ENCODE results near the gene ADGRD1.

ADGRD1 gene

DNA sequence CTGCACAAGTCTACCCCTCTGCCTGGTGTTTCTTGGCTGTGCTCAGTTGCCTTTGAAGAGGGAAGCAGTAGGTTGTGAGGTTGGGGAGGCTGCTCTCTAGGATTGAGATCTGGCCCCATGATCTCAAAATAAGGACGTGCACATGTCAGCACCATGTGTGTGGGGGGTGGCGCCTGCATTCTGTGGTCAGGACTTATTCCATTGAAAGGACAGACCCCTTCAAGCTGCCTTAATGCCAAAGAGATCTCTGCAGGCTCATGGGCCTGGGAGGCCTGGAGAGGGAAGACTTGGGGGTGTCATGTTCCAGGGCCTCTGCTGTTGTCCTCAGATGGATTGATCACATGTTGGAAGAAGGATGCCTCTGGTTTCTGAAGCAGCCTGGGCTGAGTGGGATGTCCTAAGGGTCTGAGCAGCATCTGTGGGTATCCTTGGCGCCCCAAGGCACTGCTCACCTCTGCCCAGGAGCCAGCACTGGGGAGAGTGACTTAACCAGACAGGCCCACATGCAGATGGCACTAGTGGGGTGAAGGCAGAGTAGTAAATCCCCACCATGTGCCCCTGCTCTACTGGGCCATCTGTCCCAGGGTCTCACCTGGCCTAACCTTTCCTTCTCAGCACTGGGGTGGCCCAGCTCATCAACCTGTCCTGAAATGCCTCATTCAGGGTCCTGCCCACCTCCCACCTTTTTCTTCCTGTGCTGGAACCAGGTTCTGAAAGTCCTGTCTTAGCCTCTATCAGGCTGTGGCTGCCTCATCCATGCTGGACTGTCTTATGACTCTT lies 118.9 kb downstream of the ADGRD1 start:
- no peak for DNase-seq (ENCODE audit: low read depth)

DNA sequence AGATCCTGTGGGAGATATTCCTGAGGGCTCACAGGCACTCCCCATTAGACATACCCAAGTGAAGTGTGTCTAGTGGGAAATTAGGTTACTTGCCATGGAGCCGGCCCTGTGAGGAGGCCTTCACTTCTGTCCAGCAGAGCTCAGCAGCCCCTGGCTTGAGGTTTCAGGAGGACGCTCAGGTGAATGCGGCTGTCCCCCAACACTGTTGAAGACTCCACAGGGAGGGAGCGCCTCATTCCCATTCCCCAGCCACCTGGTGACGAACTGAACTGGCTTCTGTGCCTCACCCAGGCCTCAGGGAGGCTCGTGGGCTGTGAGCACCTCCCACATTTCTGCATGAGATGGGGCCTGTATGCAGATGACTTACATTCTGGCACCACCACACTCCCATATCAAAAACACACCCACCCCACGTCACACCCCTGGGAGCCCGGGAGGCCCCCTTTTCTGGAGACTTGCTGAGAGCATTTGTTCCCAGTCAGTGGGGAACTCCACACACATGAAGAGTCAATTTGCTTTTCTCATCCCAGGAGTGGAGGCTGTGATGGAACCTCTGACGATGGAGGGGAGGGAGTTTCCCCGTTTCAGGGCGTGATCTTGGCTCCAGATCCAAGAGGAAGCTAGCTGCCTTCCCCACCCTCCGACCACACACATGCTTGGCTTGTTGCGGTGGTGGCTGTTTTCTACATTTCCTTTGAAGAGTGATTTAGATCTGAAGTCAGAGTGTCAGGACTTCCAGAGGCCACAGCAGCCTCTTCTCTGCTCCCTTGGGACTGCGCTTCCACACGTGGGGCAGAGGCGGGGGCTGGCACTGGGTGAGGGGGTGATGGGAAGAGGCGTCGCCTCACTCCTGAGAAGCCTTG lies 120.7 kb downstream of the ADGRD1 start:
- DNase-seq (ENCODE audit: low read depth): no peak

DNA sequence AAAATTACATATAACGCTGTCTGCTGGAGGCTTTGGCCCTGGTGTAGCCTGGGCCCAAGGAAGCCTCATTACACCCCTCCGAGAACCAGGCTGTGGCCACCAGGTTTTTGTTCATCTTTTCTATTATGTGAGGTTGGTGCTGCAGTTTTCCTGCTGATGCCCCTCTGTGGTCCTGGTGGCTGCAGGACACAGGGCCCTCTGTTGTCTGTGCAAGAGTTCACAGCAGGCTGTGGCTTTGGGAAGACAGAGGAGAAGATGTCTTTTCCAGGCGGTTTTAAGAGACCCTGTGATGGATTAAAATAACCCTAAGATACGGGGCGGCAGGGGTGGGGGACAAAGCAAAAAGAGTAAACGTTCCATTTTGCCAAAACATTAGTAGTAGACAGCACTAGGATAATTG lies 121.5 kb downstream of the ADGRD1 start:
- no peak for DNase-seq (ENCODE audit: low read depth)

DNA sequence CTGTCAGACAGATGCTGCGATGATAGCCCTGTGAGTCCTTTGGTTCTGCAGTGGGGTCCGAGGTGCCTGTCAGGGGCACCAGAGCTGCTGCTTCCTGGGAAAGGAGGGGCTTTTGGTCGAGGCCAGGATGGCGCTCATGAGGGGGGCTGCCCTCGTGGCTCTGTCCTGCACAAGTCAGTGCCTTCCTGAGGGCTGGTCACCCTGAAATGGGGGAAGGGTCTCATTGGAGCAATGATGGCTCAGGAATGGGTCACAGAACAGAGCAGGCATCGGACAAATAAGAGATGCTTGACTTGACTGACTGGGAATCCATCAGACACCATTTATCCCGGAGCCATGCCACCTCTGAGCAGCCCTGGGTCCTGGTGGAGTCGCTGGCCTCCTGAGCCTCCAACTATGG lies 121.9 kb downstream of the ADGRD1 start:
- DNase-seq (ENCODE audit: low read depth): no peak

DNA sequence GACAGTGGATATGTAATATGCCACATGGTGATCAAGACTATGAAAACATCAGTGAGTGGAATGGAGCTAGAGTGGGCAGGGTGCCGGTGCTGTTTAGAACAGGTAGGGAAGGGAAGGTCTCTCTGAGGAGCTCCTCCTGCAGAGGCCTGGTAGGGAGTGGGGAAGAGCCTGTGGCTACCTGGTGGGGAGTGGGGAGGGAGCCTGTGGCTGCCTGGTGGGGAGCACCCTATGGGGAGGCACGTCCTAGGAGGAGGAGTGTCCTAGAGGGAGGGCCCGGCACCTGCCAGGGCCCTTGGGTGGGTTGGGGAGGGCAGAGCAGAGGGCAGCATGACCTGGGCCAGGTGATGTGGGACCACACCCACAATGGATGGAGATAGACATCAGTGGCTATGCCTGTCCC lies 122.6 kb downstream of the ADGRD1 start:
- no peak for DNase-seq (ENCODE audit: low read depth)

DNA sequence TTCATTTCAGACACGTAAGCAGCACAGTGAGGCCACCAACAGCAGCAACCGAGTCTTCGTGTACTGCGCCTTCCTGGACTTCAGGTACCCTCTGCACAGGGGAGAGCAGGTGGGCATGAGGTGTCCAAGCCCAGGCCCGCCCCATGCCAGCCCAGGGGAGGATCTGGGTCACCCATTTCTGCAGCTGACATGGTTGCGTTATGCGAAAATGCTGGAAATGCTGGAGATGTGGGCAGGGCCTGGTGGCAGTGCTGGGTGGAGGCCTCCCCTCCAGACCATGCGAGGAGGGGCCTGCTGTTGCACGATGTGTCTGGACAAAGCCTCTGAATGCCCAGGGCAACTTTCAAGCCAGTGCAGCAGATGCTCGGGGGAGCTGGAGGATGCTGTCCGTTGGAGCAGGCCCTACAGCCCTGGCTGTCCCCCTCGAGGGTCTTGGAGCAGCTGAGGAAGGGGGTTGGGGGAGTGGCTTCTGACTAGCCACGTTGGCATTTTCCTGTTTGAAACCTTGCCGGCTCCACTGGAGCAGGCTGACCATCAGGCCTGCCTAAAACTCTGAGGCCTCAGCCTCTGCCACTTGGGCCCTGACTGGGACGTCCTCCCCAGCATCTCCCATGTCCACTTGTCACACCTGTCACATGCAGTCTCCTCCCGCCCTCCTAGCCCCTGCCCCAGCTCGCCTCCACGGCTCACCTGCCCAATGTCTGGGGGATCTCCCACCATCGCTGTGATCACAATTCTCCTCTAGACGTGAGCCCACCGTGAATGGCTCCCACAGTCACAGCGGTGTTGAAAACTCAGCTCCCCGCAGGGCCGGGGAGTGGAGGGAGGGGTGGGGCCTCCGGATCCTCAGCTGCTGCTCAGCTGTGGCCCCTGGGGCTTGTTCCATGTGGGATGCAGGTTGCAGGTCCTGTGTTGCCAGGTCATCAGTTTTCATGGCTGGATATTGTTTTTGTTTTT lies 123.4 kb downstream of the ADGRD1 start:
- no peak for DNase-seq (ENCODE audit: low read depth)

DNA sequence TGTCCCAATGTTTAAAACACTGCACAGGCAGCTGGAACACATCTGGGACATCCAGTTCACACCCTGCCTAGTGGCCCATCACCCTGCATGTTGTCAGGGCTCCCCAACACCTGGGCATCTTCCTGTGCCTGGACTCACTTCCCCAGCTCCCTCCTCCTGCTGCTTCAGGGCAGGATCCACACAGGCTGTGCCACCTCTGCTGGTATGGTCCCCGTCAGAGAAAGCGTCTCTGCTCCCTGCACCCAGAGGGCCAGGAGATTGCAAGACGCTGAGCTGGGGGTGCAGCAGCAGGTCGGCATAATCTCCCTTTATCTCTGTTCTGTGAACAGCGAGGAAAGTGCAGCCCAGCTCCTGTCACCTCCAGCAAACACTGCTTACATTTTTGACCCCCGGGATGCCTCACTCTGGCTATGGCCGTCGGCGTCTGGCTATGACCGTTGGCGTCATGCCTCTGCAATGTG lies 124.3 kb downstream of the ADGRD1 start:
- no peak for DNase-seq (ENCODE audit: low read depth)

DNA sequence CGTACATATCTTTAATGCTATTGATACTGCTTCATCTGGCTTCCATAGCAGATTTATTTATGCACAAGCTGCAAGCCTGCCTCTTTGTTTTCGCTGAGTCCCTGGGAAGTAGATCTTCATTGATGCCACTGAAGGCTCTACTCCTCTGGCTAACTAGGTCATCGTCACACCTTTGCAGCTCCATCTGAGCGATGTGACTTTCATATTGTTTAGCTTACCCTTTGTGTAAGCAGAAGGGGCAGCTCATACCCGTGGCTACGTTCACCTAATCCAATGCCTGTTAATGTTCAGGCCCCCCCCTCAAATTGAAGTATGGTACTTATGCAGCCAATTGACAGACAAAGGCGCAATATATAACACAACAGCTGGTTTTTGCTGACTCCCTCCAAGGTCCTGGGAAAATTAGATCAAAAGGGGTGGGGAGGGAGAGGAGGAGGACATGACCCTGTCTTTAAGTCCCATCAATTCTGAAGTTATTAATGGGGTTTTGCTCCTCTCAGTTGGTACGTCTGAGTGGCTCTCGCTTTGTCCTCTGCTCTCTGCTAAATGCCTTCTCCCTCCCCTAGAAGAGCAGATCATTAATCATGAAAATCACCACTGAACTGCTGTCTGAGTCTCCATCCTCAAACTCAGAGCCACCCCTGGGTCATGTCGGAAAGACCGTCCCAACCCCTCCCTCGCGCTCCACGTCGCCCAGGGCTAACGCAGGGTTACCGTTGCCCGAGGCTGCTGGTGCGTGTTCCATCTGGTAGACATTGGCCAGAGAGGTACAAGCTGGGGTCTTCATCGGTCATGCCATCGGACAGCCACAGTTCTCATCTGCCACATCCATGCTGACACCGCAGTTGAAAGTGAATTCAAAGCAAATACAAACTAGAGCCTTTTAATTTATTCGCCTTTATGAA lies 128.8 kb downstream of the ADGRD1 start:
- no peak for DNase-seq (ENCODE audit: low read depth)

DNA sequence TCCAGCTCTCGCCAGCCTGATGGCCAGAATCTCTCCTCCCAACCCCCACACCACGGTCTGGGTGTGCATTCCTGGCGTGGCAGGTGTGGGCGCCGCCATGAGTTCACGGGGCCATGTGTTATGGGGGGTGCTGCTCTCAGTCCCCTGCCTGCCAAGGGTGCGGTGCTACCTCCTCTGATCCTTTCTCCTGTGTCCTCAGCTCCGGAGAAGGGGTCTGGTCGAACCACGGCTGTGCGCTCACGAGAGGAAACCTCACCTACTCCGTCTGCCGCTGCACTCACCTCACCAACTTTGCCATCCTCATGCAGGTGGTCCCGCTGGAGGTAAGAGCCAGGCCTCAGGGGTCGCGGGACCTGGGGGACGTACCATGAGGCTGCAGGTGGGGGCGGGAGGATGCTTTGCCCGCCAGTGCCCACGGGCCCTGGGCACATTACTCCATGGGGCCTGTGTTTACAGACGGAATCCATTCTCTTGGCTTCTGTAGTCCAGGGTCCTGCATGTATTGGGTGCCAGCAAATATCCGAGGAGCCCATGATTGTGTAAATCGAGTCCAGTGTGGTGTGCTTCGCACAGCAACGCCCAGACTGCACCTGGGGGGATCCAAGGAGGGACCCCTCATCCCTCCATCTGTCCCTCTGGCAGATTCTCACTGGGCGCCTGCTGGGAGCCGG lies 130.8 kb downstream of the ADGRD1 start:
- DNase-seq (ENCODE audit: low read depth): no peak

DNA sequence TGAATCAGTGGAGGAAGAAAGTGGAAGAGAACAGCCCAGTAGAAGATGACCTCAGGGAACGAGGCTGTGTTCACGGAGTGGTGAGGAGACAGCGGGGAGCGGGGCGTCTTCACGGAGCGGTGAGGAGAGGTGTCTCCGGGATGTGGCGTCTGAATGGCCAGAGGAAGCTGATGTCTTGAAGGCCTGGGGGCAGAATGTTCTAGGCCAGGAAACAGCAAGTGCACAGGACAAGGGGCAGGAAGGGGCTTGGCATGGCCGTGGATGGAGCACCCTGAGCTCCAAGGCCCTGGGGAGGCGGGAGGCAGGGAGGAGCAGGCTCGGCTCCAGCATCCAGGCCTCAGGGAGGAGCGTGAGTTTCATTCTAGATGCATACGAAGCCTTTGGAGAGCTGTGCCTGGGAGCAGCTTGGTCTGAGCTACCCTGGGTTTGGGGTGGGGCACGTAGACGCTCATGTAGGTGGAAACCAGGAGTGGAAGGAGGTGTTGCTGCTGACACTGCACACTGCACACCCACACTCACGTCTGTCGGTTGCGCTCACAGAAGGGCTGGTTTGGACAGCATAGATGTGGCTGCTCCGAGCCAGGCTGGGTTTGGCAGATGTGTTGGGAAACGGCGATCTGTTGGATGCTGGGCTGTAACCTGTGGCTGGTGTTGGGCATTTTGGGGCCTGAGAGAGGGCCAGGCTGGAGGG lies 131.6 kb downstream of the ADGRD1 start:
- DNase-seq (ENCODE audit: low read depth): no peak

DNA sequence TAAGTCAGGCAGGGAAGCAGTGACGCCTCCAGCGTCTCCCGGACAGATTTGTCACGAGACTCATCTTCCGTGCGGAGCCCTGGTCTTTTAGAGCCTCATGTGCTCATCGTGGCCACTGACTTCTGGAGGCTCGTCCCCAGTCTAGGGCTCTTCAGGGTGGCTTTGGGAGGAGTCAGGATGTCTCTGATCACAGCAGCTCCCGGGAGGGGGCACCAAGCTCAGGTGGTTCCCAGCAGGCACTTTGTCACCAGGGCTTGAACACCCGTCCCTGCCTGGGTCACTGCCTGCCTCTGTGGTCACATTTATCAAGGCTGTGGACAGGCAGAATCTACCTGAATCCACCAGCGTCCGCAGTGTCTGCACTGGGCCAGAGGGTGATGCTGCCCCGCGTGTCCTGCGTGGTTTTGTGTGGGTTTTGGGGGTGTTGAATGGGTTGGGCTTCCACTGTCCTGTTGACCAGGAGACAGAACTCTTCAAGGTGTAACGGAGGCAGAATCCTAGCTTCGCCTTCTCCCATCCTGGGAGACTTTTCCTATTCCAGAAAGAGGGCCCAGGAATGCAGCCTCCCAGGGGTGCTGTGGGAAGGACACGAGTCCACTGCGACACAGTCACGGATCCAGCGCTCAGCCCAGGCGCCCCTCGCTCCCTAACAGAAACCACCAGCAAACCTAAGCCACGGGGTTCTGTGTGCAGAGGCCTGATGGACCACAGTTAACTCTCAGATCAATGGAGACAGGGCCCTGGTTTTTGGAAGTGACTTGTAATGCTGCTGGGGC lies 132.3 kb downstream of the ADGRD1 start:
- DNase-seq (ENCODE audit: low read depth): no peak

DNA sequence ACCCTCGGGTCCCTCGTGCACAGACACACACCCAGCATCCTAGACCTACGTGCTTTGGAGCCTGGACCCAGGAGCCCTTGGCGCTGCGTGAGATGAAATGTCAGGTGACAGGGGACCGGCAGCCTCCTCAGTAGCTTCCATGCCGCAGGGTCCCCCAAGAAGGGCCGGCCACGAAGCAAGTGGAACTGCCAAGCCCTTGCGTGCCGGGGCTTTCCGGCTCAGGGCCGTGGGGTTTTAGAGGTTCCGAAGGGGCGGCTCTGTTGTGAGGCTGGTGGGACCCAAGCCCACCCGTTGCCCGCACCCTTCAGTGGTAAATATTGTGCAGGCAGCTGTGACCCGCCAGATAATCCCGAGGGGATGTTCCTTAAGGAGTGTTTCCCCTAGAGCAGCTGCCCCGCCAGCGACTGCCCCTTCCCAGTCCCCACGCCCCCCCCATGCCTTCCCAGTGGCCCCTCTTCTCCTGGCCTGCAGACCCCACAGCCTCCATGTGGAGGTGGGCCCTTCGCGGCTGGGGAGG lies 133.7 kb downstream of the ADGRD1 start:
- DNase-seq (ENCODE audit: low read depth): no peak

DNA sequence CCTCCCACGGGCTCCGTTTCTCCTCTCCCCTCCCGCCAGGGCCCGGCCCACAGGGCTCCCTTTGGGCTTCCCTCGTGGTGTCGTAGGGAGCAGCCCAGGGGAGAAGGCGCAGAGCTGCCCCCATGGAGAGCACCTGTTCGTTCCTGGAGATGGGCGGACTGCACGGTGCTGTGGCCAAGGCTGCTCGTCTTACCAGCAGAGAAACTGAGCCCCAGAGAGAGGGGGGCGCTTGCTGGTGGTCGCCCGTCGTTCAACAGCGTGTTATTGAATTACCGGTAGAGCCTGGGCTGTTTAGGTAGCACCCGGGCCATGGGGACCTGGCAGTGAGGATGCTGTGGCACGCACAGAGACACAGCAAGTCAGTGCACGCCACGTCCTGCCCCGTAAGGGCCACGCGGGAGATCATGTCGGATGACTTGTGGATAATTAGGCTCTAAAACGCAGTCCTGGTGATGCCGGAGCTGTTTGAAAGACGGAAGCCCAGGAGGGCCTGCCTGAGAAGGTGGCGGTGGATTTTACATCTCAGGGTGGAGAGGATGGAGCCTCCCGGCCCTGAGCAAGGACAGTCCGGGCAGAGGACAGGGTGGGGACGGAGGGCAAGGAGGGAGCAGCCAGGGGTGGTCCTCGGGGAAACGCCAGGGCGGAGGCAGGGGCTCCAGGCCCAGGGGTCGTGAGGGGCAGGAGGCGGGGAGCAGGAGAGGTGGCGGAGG lies 134.4 kb downstream of the ADGRD1 start:
- DNase-seq (ENCODE audit: low read depth): no peak

DNA sequence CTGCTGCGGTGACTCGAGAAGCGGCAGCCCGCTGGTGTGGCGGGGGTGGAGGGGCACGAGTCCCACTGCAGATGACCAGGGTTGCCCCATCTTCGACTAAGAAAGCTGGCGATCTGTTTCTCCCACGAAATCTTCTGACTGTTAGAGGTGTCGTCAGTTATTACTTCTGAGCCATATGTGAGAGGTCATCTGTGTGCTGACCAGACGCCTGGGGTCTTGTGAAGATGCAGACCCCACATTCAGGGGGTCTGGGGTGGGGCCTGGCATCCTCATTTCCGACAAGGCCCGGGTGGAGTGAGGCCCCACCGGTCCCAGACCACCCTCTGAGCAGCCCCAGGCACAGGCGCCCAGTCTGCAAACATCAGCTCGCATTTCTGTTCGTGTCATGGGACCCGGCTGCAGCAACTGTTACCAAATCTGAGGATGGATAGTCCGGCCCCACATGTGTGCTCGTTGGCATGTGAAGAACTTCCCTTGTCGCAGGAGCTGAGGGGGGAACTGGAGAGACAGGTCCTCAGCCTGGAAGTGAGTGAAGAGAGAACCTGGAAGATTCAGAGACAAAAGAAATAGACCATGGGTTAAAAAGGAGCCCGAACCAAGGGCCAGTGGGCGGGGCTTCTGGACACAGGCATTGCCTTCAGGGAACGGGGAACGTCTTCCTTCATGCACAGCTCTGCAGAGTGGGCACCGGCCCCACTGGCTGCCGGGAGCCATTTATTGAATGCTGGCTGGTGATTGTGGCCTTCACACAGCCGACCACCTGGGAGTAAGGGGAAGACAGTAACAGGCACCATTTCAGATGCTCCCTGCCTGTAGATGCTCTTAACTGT lies 135.2 kb downstream of the ADGRD1 start:
- no peak for DNase-seq (ENCODE audit: low read depth)

DNA sequence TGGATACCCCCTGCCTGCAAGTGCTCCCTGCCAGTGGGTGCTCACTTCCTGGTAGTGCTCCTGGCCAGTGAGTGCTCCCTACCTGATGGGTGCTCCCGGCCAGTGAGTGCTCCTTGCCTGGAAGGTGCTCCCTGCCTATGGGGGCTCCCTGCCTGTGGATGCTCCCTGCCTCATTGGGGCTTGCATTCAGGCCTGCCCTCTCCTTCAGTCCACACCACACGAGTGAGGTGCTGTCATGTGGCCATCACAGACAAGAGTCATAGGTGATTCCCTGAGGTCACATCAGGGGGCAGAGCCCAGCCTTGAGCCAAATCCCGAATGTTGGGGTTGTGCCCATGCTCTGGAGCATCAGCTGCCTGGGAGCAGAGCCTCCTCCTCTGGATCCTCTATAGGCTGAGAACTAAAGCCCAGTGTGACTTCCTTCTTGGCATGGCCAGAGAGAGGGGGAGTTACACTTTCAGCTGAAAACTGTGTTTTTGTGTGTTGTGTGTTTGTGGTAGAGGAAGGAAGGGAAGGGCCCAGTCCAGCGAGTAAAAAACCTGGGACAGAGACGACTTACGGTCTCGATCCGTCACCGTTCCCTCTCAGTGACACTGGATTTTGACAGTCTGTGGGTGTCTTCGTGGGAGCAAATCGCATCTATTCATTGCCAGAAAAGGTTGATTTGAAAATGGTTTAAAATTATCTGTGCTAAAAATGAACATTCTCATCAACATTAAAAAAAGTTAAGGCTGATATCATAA lies 136.0 kb downstream of the ADGRD1 start:
- no peak for DNase-seq (ENCODE audit: low read depth)

All from fibroblast of gingiva (primary cell).